ENCODE measurements around the gene FNDC11.

FNDC11 gene

GRCh38 chr20:63525971-63526370 is 28.0 kb upstream of the FNDC11 start:
- DNase-seq (ENCODE audit: low read depth) = no peak

- DNase-seq (ENCODE audit: low read depth) = no peak
These were observed 26.8 kb upstream of the FNDC11 start for GRCh38 chr20:63527184-63527583.

GRCh38 chr20:63529180-63529860 is 24.6 kb upstream of the FNDC11 start:
- no peak for DNase-seq (ENCODE audit: low read depth)

- DNase-seq (ENCODE audit: low read depth) = no peak
These were observed 23.8 kb upstream of the FNDC11 start for GRCh38 chr20:63529861-63530787.

GRCh38 chr20:63530788-63531160 is 23.2 kb upstream of the FNDC11 start:
- no peak for DNase-seq (ENCODE audit: low read depth)

- DNase-seq (ENCODE audit: low read depth) = no peak
These were observed 22.1 kb upstream of the FNDC11 start for GRCh38 chr20:63531686-63532448.

GRCh38 chr20:63532449-63532971 is 21.4 kb upstream of the FNDC11 start:
- DNase-seq (ENCODE audit: low read depth) = no peak

- DNase-seq (ENCODE audit: low read depth) = no peak
These were observed 20.6 kb upstream of the FNDC11 start for GRCh38 chr20:63533388-63533787.

- no peak for DNase-seq (ENCODE audit: low read depth)
These were observed 20.0 kb upstream of the FNDC11 start for GRCh38 chr20:63533871-63534393.

- no peak for DNase-seq (ENCODE audit: low read depth)
These were observed 19.5 kb upstream of the FNDC11 start for GRCh38 chr20:63534427-63534830.

- no peak for DNase-seq (ENCODE audit: low read depth)
These were observed 18.9 kb upstream of the FNDC11 start for GRCh38 chr20:63534831-63535651.

- DNase-seq (ENCODE audit: low read depth) = no peak
These were observed 17.6 kb upstream of the FNDC11 start for GRCh38 chr20:63536241-63536977.

GRCh38 chr20:63536997-63537524 is 16.9 kb upstream of the FNDC11 start, which contains the start of gene PTK6:
TSS of gene PTK6 (minus strand) at chr20:63537376. CDS start at chr20:63537314, 62 bp downstream.
- DNase-seq (ENCODE audit: low read depth) = no peak

GRCh38 chr20:63537525-63538203 is 16.3 kb upstream of the FNDC11 start:
- DNase-seq (ENCODE audit: low read depth) = peak; percentile 79

GRCh38 chr20:63538204-63539091 is 15.5 kb upstream of the FNDC11 start:
- DNase-seq (ENCODE audit: low read depth) = peak; percentile 38

GRCh38 chr20:63539092-63539430 is 14.9 kb upstream of the FNDC11 start:
- DNase-seq (ENCODE audit: low read depth) = no peak

GRCh38 chr20:63539441-63540370 is 14.3 kb upstream of the FNDC11 start:
- DNase-seq (ENCODE audit: low read depth) = no peak

All from HS-27A (cell line).